Measurements from ENCODE around the gene CFAP73. TPM values are rescaled to one million over a fixed set of nuclear protein-coding genes. Genes with fewer than 3 reads are reported as not detected.
A peak's percentile ranks its signal among the peaks of the same experiment; 100 is the strongest.
"Not testable (repeated sequence)": the region's sequence is repeated elsewhere in the genome, so short reads cannot be mapped to it uniquely, and the experiment has no call there.

CFAP73 gene
- total RNA-seq, 1 donor from 2014 or later: not detected

DNA sequence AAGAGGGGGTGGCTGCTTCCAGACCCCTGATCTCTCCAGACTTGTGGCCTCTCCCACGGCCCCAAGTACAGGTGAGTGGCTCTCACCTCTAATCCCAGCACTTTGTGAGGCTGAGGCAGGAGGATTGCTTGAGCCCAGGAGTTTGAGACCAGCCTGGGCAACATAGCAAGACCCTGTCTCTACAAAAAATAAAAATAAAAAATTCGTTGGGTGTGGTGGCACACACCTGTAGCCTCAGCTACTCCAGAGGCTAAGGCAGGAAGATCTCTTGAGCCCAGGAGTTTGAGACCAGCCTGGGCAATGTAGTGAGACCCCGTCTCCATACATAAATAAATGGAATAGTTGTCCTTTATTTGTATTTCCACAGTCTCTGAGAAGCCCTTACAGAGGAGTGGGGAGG lies 7.8 kb upstream of the CFAP73 start:
- not testable (repeated sequence) for DNase-seq (ENCODE audit: low spot score)

DNA sequence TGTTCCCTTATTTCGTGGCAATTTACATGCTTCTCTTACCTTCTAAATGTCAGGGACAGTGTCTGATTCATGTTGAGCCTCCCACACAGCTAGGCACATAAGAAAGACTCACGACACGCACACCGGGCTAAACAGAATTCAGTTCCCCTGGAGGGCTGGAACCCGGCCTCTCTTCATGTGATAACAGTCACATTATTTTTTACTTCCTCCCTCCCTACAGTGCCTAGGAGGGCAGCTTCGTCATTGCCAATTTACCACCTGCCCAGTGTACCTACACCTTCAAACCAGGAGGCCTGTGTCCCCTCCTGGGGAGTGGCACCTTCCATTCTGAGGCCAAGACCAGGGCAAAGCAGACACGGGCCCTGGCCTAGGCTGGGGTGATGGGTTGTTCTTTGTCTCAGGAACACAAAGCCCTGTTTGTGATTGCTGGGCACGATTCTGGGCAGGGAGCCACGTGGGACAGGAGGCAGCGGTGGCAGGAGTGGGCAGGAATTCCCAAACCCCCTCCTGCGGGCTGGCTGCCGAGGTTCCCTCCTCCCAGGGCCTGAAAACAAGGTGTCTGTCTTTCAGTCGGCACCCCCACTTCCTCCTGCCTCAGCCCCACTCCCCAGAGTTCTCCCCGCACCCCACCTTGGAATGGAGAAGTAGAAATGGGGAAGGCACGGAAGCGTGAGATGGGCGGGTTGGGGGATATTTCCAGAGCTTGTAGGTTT lies 7.2 kb upstream of the CFAP73 start:
- DNase-seq (ENCODE audit: low spot score): peak; percentile 31

DNA sequence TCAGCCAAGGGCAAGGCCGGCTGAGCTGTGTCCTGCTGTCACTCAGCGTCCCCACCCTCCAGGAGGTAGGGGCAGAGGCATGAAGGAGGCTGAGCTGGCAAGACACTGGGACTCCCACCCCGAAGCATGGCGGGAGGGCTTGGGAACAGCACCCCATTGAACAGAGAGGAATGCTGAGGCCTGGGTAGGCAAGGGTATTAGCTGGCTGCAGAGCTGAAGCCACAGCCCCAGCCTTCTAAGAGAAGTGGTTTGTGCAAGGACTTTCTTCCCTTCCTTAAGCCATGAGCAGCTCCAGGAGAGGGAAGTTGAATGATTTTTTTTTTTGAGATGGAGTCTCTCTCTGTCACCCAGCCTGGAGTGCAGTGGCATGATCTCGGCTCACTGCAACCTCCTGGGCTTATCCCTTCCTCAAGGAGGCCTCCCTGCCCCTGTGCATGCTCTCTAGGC lies 6.6 kb upstream of the CFAP73 start:
- no peak for DNase-seq (ENCODE audit: low spot score)

DNA sequence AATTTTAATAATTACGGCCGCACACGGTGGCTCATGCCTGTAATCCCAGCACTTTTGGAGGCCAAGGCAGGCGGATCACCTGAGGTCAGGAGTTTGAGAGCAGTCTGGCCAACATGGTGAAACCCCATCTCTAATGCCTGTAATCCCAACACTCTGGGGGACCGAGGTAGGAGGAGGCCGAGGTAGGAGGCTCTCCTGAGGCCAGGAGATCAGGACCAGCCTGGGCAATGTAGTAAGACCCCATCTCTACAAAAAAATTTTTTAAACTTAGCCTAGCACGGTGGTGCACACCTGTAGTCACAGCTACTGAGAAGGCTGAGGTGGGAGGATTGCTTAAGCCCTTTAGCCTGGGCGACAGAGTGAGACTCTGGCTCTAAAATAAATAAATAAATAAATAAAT lies 5.6 kb upstream of the CFAP73 start:
- DNase-seq (ENCODE audit: low spot score): no peak

DNA sequence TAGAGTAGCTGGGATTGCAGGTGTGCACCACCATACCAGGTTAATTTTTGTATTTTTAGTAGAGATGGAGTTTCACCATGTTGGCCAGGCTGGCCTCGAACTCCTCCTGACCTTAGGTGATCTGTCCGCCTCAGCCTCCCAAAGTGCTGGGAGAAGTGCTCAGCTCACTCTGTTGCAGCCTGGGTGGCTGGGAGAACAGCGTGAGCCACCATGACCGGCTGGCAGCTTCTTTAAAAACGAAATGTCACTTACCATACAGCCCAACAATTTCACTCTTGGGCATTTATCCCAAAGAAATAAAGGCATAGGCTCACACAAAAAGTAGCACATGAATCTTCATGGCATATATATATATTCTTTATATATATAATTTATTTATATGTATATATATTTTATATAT lies 4.7 kb upstream of the CFAP73 start:
- no peak for DNase-seq (ENCODE audit: low spot score)

DNA sequence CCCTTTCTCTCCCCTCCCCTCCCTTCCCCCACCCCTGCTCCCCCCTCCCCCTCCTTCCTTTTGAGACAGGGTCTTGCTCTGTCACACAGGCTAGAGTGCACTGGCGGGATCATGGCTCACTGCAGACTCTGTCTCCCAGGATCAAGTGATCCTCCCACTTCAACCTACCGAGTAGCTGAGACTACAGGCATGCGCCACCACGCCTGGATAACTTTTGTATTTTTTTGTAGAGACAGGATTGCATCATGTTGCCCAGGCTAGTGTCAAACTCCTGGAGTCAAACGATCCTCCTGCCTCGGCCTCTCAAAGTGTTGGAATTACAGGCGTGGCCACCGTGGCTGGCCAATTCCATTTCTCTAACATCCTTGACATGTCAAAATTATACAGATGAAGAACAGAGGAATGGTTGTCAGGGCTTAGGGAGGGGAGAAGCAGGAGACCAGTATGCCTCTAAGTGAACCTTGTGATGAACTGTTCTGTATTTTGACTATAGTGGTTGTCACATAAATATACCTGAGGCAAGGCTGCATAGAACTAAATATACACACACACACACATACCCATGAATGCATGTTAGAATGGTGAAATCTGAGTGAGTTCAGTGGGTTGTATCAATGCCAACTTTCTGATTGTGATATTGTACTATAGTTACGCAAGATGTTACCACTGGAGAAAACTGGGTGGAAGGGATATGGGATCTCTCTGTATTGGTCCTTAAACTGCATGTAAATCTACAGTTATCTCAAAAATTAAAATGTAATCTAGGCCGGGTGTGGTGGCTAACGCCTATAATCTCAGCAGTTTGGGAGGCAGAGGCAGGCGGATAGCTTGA lies 3.6 kb upstream of the CFAP73 start:
- no peak for DNase-seq (ENCODE audit: low spot score)

DNA sequence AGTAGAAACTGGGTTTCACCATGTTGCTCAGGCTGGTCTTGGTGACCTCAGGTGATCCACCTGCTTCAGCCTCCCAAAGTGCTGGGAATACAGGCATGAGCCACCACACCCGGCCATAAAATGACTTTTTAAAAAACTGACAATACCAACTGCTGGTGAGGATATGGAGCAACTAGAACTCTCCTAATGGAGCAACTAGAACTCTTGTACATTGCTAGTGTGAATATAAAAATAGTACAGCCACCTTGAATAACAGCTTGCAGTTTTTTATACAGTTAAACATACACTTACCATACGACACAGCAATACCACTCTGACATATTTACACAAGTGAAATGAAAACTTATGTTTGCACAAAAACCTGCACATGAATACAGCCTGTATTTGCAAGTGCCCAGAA lies 2.5 kb upstream of the CFAP73 start:
- DNase-seq (ENCODE audit: low spot score): no peak

DNA sequence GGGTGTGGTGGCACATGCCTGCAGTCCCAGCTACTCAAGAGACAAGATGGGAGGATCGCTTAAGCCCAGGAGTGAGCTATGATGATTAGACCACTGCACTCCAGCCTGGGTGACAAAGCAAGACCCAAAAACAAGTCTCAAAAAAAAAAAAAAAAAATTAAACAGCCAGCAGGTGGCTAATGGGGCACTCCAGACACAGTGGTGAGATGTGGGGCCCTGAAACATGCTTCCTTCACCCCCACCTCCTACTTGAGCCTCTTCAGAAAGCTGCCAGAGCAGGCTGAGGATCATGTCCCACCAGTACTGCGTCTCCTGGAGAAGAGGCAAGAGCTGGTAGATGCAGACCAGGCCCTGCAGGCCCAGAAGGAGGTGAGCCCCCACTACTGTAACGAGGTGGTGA lies 2.1 kb downstream of the CFAP73 start:
- DNase-seq (ENCODE audit: low spot score): no peak

DNA sequence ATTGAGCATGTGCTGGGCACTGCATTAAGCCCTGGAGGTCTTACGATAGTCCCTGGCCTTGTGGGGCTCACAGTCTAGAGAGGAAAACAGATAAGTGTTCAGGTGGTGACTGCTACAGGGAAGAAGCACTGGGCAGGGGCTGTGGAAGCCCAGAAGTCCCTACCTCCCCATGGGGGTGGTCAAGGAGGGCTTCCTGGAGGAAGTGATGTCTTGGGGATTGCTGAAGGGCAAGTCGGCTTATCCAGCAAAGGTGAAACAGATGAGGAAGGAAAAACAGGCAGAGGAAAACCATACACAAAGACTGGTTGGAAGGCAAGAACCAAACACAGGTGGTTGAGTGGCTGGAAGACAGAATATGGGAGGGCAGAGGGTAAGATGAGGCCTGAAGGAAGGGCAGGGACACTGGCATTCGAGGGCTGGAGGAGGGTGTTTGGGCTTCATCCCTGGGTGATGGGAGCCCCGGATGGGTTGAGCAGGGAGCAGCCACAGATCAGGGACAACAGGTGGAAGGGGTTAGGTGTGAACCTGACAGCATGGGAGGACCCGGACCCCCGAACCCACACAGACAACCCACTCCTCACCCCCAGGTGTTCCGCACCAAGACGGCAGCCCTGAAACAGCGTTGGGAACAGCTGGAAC lies 2.8 kb downstream of the CFAP73 start:
- DNase-seq (ENCODE audit: low spot score): no peak

DNA sequence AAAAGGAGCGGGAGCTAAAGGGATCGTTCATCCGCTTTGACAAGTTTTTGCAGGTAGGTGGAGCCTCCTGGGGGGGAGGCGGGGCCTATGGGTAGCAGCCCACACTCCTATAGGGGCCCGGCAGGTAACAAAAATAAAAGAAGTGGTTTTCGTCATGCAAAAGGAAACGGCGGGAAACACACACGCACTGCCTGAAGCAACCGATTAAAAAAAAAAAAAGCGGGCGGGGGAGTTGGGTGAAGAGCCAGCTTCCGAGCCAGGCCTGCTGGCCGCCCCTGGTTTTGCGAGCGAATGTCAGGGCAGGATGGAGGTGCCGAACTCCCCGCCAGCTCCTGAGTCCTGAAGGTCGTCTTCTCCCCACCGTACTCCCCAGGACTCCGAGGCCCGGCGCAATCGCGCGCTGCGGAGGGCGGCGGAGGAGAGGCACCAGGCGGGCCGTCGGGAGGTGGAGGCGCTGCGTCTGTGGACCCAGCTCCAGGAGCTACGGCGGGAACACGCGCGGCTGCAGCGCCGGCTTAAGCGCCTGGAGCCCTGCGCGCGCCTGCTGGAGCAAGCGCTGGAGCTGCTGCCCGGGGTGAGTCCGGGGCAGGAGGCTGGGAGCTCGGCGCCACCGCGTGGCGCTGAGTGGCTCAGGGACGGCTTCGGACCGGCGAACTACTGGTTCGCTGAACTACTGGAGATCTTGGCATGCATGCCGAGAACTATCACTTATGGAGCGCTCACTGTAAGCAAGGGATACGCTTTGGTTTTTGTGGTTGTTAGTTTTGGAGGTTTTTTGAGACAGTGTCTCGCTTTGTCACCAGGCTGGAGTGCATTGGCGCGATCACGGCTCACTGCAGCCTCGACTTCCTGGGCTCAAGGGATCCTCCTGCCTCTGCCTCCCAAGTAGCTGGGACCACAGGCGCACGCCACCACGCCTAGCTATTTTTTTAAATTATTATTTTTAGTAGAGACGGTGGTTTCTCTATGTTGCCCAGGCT lies 3.6 kb downstream of the CFAP73 start:
- DNase-seq (ENCODE audit: low spot score): peak; percentile 68

DNA sequence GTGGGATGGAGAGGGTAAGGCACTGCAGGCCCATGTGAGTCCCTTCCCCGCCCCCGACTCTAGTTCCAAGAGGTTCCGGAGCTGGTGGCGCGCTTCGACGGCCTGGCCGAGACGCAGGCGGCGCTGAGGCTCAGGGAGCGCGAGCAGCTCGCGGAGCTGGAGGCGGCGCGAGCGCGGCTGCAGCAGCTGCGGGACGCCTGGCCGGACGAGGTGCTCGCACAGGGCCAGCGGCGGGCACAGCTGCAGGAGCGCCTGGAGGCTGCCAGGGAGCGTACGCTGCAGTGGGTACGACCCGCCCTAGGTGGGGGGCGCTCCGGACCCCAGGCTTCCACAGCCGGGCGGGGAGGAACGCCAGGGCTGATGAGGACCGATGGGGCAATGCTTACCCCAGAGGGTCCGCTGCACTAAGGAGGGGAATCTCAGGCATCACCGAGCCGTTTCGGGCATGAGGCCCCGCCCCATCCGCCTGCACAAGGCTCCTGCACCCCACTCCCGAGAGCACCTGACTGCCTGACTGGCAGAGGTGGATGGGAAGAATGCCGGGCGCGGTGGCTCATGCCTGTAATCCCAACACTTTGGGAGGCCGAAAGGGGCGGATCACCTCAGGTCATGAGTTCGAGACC lies 4.9 kb downstream of the CFAP73 start:
- DNase-seq (ENCODE audit: low spot score): no peak

DNA sequence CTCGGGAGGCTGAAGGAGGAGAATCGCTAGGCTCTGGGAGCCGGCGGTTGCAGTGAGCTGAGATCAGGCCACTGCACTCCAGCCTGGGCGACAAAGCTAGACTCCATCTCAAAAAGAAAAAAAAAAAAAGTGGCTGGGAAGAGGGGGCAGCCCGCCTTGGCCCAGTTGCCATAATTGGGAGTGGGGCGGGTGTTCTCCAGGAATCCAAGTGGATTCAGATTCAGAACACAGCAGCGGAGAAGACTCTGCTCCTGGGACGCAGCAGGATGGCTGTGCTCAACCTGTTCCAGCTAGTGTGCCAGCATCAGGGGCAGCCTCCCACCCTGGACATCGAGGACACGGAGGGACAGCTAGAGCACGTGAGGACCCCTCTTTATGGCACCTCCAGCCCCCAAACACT lies 5.5 kb downstream of the CFAP73 start:
- no peak for DNase-seq (ENCODE audit: low spot score)

DNA sequence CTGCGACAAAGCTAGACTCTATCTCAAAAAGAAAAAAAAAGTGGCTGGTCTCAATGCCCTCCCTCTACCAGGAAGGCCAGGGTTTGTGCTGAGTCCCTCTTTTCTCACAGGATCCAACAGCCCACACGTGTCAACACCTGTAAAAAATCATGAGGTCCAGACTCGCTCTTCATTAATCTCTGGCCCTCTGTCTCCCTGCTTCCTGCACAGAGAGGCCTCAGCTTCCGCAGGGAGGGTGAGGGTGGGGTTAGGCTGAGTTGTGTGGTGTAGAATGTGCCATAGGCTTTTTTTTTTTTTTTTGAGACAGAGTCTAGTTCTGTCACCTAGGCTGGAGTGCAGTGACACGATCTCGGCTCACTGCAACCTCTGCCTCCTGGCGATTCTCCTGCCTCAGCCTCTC lies 6.1 kb downstream of the CFAP73 start:
- DNase-seq (ENCODE audit: low spot score): no peak

DNA sequence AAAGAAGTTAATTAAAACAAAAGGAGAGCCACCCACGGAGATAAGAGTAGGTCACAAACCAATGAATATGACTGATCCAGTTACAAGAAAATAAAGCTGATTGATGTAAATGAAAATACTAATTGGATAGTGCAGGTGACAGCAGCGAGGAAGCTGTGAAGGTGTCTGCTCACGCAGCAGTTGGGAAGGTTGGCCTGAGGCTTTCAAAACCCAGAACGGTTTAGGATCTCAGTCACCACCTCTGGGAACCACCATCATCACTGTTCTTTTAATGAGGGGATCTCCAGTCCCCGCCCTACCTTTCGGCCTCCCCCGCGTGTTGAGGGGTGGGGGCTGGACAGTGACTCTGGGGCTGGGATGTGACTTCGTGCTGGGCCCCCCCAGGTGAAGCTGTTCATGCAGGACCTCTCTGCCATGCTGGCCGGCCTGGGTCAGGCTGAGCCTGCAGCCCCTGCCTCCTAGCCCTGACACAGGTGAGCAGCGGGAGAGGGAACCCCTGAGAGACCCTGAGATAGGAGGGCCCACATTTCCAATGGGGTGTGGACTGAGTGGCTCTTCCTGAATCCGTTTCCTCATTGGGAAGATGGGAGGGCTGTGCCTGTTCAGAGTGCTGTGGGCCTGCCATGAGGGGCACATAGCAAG lies 7.8 kb downstream of the CFAP73 start:
- no peak for DNase-seq (ENCODE audit: low spot score)

DNA sequence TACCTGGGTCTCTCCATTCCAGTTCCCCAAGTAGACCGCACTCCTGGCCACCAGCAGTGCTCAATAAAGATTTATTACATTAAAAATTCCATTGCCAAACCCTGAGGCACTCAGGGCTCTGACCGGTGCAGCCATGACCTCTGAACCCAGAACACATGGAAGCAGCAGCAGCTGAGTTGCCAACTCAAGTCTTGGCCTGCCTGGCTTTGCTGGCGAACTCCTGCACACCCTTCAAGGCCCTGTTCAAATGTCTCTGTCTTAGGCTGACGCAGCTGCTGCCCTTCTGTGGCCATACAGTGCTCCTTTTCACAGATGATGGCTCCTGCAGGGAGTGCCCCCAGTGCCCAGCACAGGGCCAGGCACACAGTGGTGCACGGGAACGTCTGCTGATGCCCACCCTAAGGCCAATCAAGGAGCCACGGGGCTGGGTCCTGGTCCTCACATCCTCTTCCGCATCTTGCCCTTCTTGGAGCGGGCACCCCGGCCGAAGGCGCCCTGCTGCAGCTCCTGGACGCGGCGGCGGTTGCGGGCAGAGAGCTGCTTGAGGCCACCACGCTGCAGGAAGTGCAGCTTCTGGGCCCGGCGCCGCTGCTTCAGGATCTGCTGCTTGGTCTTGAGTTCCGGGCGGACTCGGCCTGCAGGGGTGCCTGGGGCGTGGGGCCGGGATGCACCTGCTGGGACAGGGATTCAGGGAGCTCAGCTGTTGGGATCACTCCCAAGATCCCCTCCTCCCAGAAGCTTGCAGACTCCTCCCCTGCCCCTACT lies 9.1 kb downstream of the CFAP73 start:
- no peak for DNase-seq (ENCODE audit: low spot score)

DNA sequence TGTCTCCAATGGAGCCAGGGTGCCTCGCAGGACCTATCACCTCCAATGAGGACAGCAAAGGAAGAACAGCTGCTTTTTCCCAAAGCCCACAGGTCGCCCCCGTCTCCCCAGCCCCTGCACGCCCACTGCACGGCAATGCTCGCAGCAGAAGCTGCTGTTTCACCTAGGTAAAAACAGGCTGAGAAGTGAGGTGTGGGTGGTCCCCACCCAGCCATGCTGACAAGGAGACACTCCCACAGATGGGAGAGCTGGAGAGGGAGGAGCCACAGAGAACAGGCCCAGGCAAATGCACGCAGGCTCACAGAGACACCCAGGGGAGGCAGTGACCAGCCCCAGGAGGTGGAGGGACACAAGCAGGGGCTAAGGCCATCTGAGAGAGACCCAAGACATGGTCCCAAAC lies 10.4 kb downstream of the CFAP73 start:
- no peak for DNase-seq (ENCODE audit: low spot score)

DNA sequence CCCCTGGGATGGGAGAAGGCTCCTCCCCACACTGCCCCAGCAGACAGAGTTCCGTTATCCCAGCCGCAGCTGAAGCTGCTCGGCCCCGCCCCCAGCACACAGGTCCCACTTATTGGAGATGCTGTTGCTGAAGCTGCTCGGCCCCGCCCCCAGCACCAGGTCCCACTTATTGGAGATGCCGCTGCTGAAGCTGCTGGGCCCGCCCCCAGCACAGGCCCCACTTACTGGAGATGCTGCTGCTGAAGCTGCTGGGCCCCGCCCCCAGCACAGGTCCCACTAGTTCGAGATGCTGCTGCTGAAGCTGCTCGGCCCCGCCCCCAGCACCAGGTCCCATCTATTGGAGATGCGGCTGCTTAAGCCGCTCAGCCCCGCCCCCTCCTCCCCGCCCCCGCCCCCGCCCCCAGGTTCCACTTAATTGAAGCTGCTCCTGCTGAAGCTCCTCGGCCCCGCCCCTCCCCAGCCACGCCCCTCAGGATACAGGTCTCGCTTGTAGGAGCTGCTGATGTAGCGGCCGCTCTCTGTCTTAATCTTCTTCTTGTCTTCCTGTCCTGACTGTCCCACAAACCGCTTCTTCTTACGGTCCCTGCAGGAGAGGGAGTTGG lies 12.0 kb downstream of the CFAP73 start:
- DNase-seq (ENCODE audit: low spot score): no peak

DNA sequence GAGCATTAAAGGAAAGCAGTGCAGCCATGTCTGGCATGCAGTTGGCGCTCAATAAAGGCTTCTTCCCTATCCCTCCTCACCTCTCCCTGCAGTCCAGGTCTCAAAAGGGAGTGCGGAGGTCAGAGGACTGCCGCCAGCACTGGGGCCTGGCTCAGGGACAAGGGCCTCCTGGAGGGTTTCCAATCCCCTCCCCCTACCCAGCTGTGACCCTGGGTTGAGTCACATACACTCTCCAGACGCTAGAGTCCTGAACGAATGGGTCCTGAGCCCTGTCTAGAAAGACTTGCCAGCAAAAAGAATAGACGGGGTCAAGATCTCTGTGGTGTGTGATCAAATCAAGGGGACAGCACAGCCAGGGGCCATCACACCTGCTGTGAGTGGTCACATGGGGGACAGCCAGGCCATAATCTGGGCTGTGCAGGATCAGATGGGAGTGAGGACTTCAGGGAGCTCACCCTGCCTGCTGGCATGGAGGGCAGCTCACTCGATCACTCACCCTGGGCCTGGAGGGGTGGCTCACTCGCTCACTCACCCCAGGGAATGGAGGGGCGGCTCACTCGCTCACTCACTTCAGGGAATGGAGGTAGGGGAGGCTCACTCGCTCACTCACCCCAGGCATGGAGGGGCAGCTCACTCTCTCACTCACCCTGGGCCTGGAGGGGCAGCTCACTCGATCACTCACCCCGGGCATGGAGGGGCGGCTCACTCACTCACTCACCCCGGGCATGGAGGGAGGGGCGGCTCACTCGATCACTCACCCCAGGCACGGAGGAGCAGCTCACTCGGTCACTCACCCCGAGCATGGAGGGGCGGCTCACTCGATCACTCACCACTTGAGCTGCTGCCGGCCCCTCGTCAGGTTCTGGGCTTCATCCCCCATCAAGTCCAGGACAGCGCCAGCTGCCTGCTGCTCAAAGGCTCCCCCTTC lies 12.8 kb downstream of the CFAP73 start:
- DNase-seq (ENCODE audit: low spot score): peak; percentile 39

Data from umbilical cord (tissue), 2 donors.